ENCODE data around the gene DCAF10.

DNA sequence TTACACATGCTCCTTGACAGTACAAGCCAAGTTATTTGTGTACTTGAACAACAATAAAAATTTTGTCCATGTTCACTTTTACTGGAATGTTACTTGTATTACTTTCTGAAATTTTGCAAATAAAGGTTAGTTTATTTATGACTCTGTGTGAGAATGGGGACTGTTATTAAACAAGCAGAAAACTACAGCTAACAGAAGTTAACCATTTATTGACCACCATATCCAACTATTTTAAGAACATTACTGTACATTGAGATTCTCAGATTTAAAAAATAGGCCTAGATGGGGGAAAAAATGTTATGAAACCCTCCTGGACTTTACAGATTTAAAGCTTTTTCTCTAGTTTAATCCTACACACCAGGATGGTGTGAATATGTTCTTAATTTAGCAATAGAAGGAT is 101.5 kb downstream of the DCAF10 start:
- TF ChIP-seq CTCF (IDR thresholded peaks at IDR 0.05; ENCODE audit: poor library complexity, severe bottlenecking) = no peak
- no peak for TF ChIP-seq POLR2AphosphoS5 (IDR thresholded peaks at IDR 0.05)
- no peak for TF ChIP-seq EP300 (conservative IDR thresholded peaks at IDR 0.05; ENCODE audit: poor library complexity, severe bottlenecking)
- TF ChIP-seq REST (IDR thresholded peaks at IDR 0.05; ENCODE audit: borderline replicate concordance) = no peak
- TF ChIP-seq EZH2 (IDR thresholded peaks at IDR 0.05; ENCODE audit: borderline replicate concordance, insufficient read depth, low read length, poor library complexity, severe bottlenecking) = no peak

All from neural cell (in vitro differentiated cells).